Neural progenitor cell (in vitro differentiated cells): Measurements from ENCODE around the gene GOLGA6A.
"Not testable (repeated sequence)": the region's sequence is repeated elsewhere in the genome, so short reads cannot be mapped to it uniquely, and the experiment has no call there.

Experiments used
- CTCF ChIP-seq: fragments of 200-600 bp; sonication (generic); IDR thresholded peaks from 2 replicates; pipeline ENCODE4 v1.5.1; 2017; ENCODE audit warnings: antibody characterized with exemption, mild to moderate bottlenecking
- EZH2phosphoT487 ChIP-seq: fragments of 200-600 bp; sonication (generic); IDR thresholded peaks from 2 replicates; pipeline ENCODE4 v1.6.1; 2017; ENCODE audit warnings: antibody characterized with exemption

GRCh38 chr15:74108611-74109010, 26.3 kb upstream of the GOLGA6A start:
- not testable (repeated sequence) for TF ChIP-seq EZH2phosphoT487
- peak; percentile 47 for TF ChIP-seq CTCF
